H1 (cell line): ENCODE results near the gene ZNF316. TPM values are rescaled to one million over a fixed set of nuclear protein-coding genes. Genes with fewer than 3 reads are reported as not detected.

Experiments
- CTCF ChIA-PET: fragments of 300-600 bp; sonication (Branson Sonifier 250); formaldehyde crosslinking; loops from one replicate; lab custom pipeline; 2021; ENCODE audit not compliant: partially characterized antibody; lab: Charles Lee
- POLR2A ChIA-PET: fragments of 300-600 bp; sonication (Branson Sonifier 250); formaldehyde crosslinking; loops from one replicate; lab custom pipeline; 2021; ENCODE audit warnings: inconsistent platforms; ENCODE audit not compliant: partially characterized antibody; lab: Charles Lee
- DNase-seq, 2 experiments: peaks; one replicate each; pipeline versions ENCODE4 v3.0.0 to v3.0.0-alpha.2; 2010 to 2022; ENCODE audit warnings: low spot score in 2 of 2, low read depth in 1 of 2, mixed read lengths in 1 of 2
- FAIRE-seq: peaks from 2 replicates; lab custom pipeline; 2011; peaks lifted over from hg19 to GRCh38; lab: Jason Lieb, UNC
- H2AFZ ChIP-seq: 2 replicates; pipeline ENCODE4 v1.8.1; 2012; ENCODE audit warnings: low read length, inconsistent platforms
- H2AK5ac ChIP-seq: 2 replicates; pipeline ENCODE4 v1.6.1; 2013; ENCODE audit warnings: low read depth, low read length
- H2BK120ac ChIP-seq: replicated peaks from 2 replicates; pipeline ENCODE3; 2013; ENCODE audit warnings: low read depth, low read length, inconsistent platforms
- H2BK12ac ChIP-seq: 2 replicates; pipeline ENCODE4 v1.6.1; 2013; ENCODE audit warnings: low read depth, low read length
- H2BK15ac ChIP-seq: 2 replicates; pipeline ENCODE4 v1.6.1; 2013; ENCODE audit warnings: low read length
- H2BK20ac ChIP-seq: 2 replicates; pipeline ENCODE4 v1.6.1; 2013; ENCODE audit warnings: low read length
- H2BK5ac ChIP-seq: 2 replicates; pipeline ENCODE4 v1.6.1; 2013; ENCODE audit warnings: low read depth, low read length
- H3K14ac ChIP-seq: 2 replicates; pipeline ENCODE4 v1.6.1; 2013; ENCODE audit warnings: inconsistent platforms; ENCODE audit not compliant: insufficient read length
- H3K18ac ChIP-seq: 2 replicates; pipeline ENCODE4 v1.6.1; 2013; ENCODE audit warnings: low read length; ENCODE audit errors: extremely low read depth
- H3K23ac ChIP-seq: 2 replicates; pipeline ENCODE4 v1.6.1; 2013; ENCODE audit warnings: inconsistent platforms; ENCODE audit not compliant: insufficient read length
- H3K23me2 ChIP-seq: 2 replicates; pipeline ENCODE4 v1.6.1; 2013; ENCODE audit warnings: low read depth, low read length
- H3K27ac ChIP-seq: 2 replicates; pipeline ENCODE4 v1.6.1; 2011; ENCODE audit warnings: low read depth, low read length, inconsistent platforms
- H3K27me3 ChIP-seq, 4 experiments: replicated peaks in 1 of 4; 1 replicate in 1 of 4; 2 replicates in 3 of 4; pipeline versions ENCODE4 v1.6.1 to v1.8.1; 2011 to 2013; ENCODE audit warnings: low read length in 3 of 4, mild to moderate bottlenecking in 3 of 4, inconsistent platforms in 2 of 4, mixed read lengths in 2 of 4, moderate library complexity in 1 of 4; ENCODE audit not compliant: control insufficient read depth in 3 of 4, insufficient read depth in 3 of 4; ENCODE audit errors: extremely low read depth in 1 of 4
- H3K36me3 ChIP-seq, 4 experiments: 2 replicates each; pipeline versions ENCODE4 v1.6.1 to v1.8.1; 2011 to 2013; ENCODE audit warnings: mild to moderate bottlenecking in 4 of 4, low read length in 3 of 4, moderate library complexity in 2 of 4, control low read depth in 1 of 4, inconsistent platforms in 1 of 4; ENCODE audit not compliant: insufficient read depth in 4 of 4, control insufficient read depth in 2 of 4
- H3K4ac ChIP-seq: replicated peaks from 2 replicates; pipeline ENCODE3; 2013; ENCODE audit warnings: low read length, low read depth, mixed read lengths, inconsistent platforms; ENCODE audit not compliant: insufficient read length
- H3K4me1 ChIP-seq, 4 experiments: replicated peaks in 1 of 4; 1 replicate in 1 of 4; 2 replicates in 3 of 4; pipeline versions ENCODE4 v1.6.1 to v1.8.1; 2011 to 2013; ENCODE audit warnings: low read length in 3 of 4, inconsistent platforms in 2 of 4, mixed read lengths in 1 of 4; ENCODE audit not compliant: insufficient read depth in 4 of 4, control insufficient read depth in 3 of 4
- H3K4me2 ChIP-seq, 2 experiments: 2 replicates each; pipeline versions ENCODE4 v1.6.1 to v1.8.1; 2011 to 2013; ENCODE audit warnings: low read depth in 2 of 2, low read length in 2 of 2, control low read depth in 1 of 2, inconsistent platforms in 1 of 2, mild to moderate bottlenecking in 1 of 2; ENCODE audit not compliant: insufficient read depth in 1 of 2
- H3K4me3 ChIP-seq, 4 experiments: fragments of 200-600, 300-600 bp in 1 of 4; sonication (generic), shearing (Covaris generic), sonication (Bioruptor Twin) in 1 of 4; 2 replicates each; pipeline versions ENCODE4 v1.5.1 to v1.8.1; 2011 to 2016; ENCODE audit warnings: low read length in 4 of 4, low read depth in 3 of 4, control low read depth in 2 of 4, inconsistent platforms in 2 of 4, mild to moderate bottlenecking in 2 of 4, mixed read lengths in 1 of 4, moderate library complexity in 1 of 4; ENCODE audit not compliant: insufficient read depth in 2 of 4; ENCODE audit errors: extremely low read depth in 1 of 4
- H3K56ac ChIP-seq: replicated peaks from 2 replicates; pipeline ENCODE3; 2013; ENCODE audit warnings: low read depth, mild to moderate bottlenecking, mixed read lengths, low read length, inconsistent platforms; ENCODE audit not compliant: insufficient read length
- H3K79me1 ChIP-seq: 2 replicates; pipeline ENCODE4 v1.6.1; 2013; ENCODE audit warnings: low read depth, low read length, control low read depth
- H3K79me2 ChIP-seq, 2 experiments: 2 replicates each; pipeline versions ENCODE4 v1.6.1 to v1.8.1; 2012 to 2013; ENCODE audit warnings: low read length in 2 of 2, mild to moderate bottlenecking in 2 of 2, inconsistent platforms in 1 of 2; ENCODE audit not compliant: insufficient read depth in 2 of 2, control insufficient read depth in 1 of 2
- H3K9ac ChIP-seq, 4 experiments: replicated peaks in 1 of 4; 1 replicate in 1 of 4; 2 replicates in 3 of 4; pipeline versions ENCODE4 v1.6.1 to v1.8.1; 2011 to 2013; ENCODE audit warnings: low read depth in 3 of 4, low read length in 3 of 4, control low read depth in 2 of 4, mild to moderate bottlenecking in 2 of 4, moderate library complexity in 2 of 4, inconsistent platforms in 1 of 4; ENCODE audit errors: extremely low read depth in 1 of 4
- H3K9me3 ChIP-seq, 2 experiments: 2 replicates each; pipeline versions ENCODE4 v1.6.1 to v1.8.1; 2012 to 2013; ENCODE audit warnings: mild to moderate bottlenecking in 2 of 2, moderate library complexity in 2 of 2, control low read depth in 1 of 2, inconsistent platforms in 1 of 2, low read depth in 1 of 2, low read length in 1 of 2, mixed read lengths in 1 of 2; ENCODE audit not compliant: insufficient read depth in 2 of 2
- H4K20me1 ChIP-seq, 2 experiments: replicated peaks in 1 of 2; 2 replicates each; pipeline versions ENCODE3 to v1.8.1; 2011 to 2013; ENCODE audit warnings: inconsistent platforms in 2 of 2, low read length in 2 of 2, mild to moderate bottlenecking in 1 of 2; ENCODE audit not compliant: insufficient read depth in 2 of 2, control insufficient read depth in 1 of 2
- H4K5ac ChIP-seq: 2 replicates; pipeline ENCODE4 v1.6.1; 2013; ENCODE audit warnings: low read length, low read depth, mixed read lengths, inconsistent platforms; ENCODE audit not compliant: insufficient read length
- H4K8ac ChIP-seq: 2 replicates; pipeline ENCODE4 v1.8.0; 2013; ENCODE audit warnings: mild to moderate bottlenecking, moderate library complexity, low read length, inconsistent platforms; ENCODE audit not compliant: insufficient read depth; ENCODE audit errors: extremely low read depth
- H4K91ac ChIP-seq: replicated peaks from 2 replicates; pipeline ENCODE3; 2013; ENCODE audit warnings: low read length, mixed read lengths, inconsistent platforms; ENCODE audit not compliant: insufficient read length
- CBX5 ChIP-seq: fragments of 300-800, 300-1000 bp; sonication (generic); IDR thresholded peaks from 2 replicates; pipeline ENCODE4 v1.7.1; 2016; ENCODE audit warnings: antibody characterized with exemption, low read length, low read depth
- EGR1 ChIP-seq: IDR thresholded peaks from 2 replicates; pipeline ENCODE4 v1.6.1; 2011; ENCODE audit warnings: low read depth, low read length, borderline replicate concordance
- HDAC2 ChIP-seq, 2 experiments: fragments of 300-600 bp in 1 of 2; sonication (generic) in 1 of 2; IDR thresholded peaks; 2 replicates each; pipeline ENCODE4 v1.6.1; 2011 to 2012; ENCODE audit warnings: low read depth in 2 of 2, low read length in 2 of 2, mild to moderate bottlenecking in 2 of 2, moderate library complexity in 2 of 2, borderline replicate concordance in 1 of 2, inconsistent platforms in 1 of 2
- KDM4A ChIP-seq: IDR thresholded peaks from one replicate; pipeline ENCODE4 v1.7.1; 2012; ENCODE audit warnings: low read depth, mild to moderate bottlenecking, moderate library complexity, low read length, inconsistent platforms; ENCODE audit not compliant: severe bottlenecking
- WGBS, 2 experiments: shearing (Covaris generic) in 1 of 2; methylation state at CpG; one replicate each; pipeline versions ENCODE4 v1.1.6 to v1.1.7; 2013 to 2015; ENCODE audit warnings: low lambda C conversion rate in 2 of 2, mixed read lengths in 2 of 2, inconsistent platforms in 1 of 2, low coverage in 1 of 2, missing lambda C conversion rate in 1 of 2; ENCODE audit not compliant: insufficient replicate concordance in 2 of 2, insufficient coverage in 1 of 2, insufficient read length in 1 of 2; ENCODE audit errors: extremely low coverage in 1 of 2, missing lambda C conversion rate in 1 of 2; 5-methylcytosine and 5-hydroxymethylcytosine counted together
- polyA plus RNA-seq, 7 experiments: library from polyadenylated mRNA; depleted of rRNA in 3 of 7; stranded (reverse) in 5 of 7; unstranded in 2 of 7; fragments of >200 nt in 5 of 7; fragments of 200-250 nt in 2 of 7; gene quantifications; 1 replicate in 5 of 7; 2 replicates in 1 of 7; 4 replicates in 1 of 7; pipeline versions ENCODE4 v1.2.1 to v1.2.3, GENCODE V29; 2011 to 2013; ENCODE audit warnings: missing spikeins in 2 of 7, mixed read lengths in 2 of 7
- total RNA-seq: library from RNA; stranded (reverse); fragmentation: NEBNext Ultra II Directional; extraction: Animal tissue kit (Norgen Biotek cat#: 25700); gene quantifications from 2 replicates; pipeline ENCODE4 v1.2.1, GENCODE V29; 2021

ZNF316 gene
- total and polyA plus RNA-seq, 2 of the 8 experiments (the other 6 are each of a cell fraction or from before 2014, with no cell fraction given): 3.6 to 13.7 TPM

GRCh38 chr7:6654842-6655610 is 17.9 kb downstream of the ZNF316 start:
- Histone ChIP-seq H3K18ac (no peak overlapping the region), H3K23me2 (no peaks in the 10 kb centered on the region), H2BK12ac (no peak overlapping the region), H3K56ac (no peak overlapping the region), H2BK15ac (no peak overlapping the region), H3K36me3 (peaks cover 0 to 30% (median 2%) of the 10 kb centered on the region in 4 experiments; a peak in 3 of 8 replicates), H2AFZ (no peak overlapping the region), H4K91ac (no peak overlapping the region), H2AK5ac (no peak overlapping the region), H3K4ac (no peak overlapping the region), H3K4me3 (no peak overlapping the region), H4K5ac (no peak overlapping the region), H3K4me1 (peaks cover 0 to 6% (median under 1%) of the 10 kb centered on the region in 4 experiments; a peak in 4 of 7 replicates), H3K23ac (no peak overlapping the region), H2BK20ac (no peak overlapping the region), H3K14ac (no peak overlapping the region), H3K9me3 (no peaks in the 10 kb centered on the region; a peak in 1 of 4 replicates), H3K27me3 (no peaks in the 10 kb centered on the region), H3K9ac (no peak overlapping the region), H3K4me2 (no peak overlapping the region), H3K79me2 (no peaks in the 10 kb centered on the region), H4K20me1 (peaks cover 0 to 2% of the 10 kb centered on the region in 2 experiments), H4K8ac (no peak overlapping the region), H3K27ac (no peak overlapping the region), H3K79me1 (no peaks in the 10 kb centered on the region), H2BK5ac (no peak overlapping the region), H2BK120ac (no peak overlapping the region)
- no peak for DNase-seq
- WGBS, 2 experiments: 91% methylated on average over 42 of the region's 48 CpGs; no CpG with 5 or more reads in 1 of the 2 experiments
- FAIRE-seq: no peak
- ChIA-PET POLR2A (interaction anchor here (0.8 to 1.1 kb wide), 2 partner anchors 23 to 85 kb away, joined by 3 to 5 read pairs; no protein-coding TSS in a partner anchor), CTCF (no interaction called here)
- TF ChIP-seq CBX5 (no peak), KDM4A (no peak), EGR1 (no peak), HDAC2 (IDR thresholded peaks at IDR 0.05; ENCODE audit: borderline replicate concordance in 1 of 2, low read depth in 2 of 2, low read length in 2 of 2) (no peak)
